Stimulated activated CD8-positive, alpha-beta memory T cell treated with anti-CD3 and anti-CD28 coated beads, Interleukin-2, amount 100 ng/mL, for 1 hour (primary cell): ENCODE measurements around the gene ZBTB17.
A peak's percentile ranks its signal among the peaks of the same experiment; 100 is the strongest.
"Not testable (repeated sequence)": the region's sequence is repeated elsewhere in the genome, so short reads cannot be mapped to it uniquely, and the experiment has no call there.

ENCODE experiments used
- DNase-seq, 2 donors: peaks; one replicate each; pipeline ENCODE4 v3.0.0-alpha.2; 2020; ENCODE audit warnings: low read depth in 2 of 2

Gene ZBTB17

GRCh38 chr1:15935056-15935950, 40.6 kb downstream of the ZBTB17 start:
- DNase-seq, result no peak

DNA sequence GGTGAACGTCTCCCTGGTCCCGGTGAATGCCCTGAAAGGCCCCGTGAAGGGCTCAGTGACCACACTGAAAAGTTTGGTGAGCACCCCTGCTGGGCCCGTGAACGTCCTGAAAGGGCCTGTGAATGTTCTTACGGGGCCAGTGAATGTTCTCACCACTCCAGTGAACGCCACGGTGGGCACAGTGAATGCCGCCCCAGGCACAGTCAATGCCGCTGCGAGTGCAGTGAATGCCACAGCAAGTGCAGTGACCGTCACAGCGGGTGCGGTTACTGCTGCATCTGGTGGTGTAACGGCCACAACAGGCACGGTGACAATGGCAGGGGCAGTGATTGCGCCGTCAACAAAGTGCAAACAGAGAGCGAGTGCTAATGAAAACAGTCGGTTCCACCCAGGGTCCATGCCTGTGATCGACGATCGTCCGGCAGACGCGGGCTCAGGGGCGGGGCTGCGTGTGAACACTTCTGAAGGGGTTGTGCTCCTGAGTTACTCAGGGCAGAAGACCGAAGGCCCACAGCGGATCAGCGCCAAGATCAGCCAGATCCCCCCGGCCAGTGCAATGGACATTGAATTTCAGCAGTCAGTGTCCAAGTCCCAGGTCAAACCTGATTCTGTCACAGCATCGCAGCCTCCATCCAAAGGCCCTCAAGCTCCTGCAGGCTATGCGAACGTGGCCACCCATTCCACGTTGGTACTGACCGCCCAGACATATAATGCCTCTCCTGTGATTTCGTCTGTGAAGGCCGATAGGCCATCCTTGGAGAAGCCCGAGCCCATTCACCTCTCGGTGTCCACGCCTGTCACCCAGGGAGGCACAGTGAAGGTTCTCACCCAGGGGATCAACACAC, 41.5 kb downstream of the ZBTB17 start:
- DNase-seq, result no peak

GRCh38 chr1:15933684-15934083, 42.2 kb downstream of the ZBTB17 start:
- DNase-seq, result no peak

- DNase-seq, result no peak
Measured at GRCh38 chr1:15932612-15933011, 43.3 kb downstream of the ZBTB17 start.

DNA sequence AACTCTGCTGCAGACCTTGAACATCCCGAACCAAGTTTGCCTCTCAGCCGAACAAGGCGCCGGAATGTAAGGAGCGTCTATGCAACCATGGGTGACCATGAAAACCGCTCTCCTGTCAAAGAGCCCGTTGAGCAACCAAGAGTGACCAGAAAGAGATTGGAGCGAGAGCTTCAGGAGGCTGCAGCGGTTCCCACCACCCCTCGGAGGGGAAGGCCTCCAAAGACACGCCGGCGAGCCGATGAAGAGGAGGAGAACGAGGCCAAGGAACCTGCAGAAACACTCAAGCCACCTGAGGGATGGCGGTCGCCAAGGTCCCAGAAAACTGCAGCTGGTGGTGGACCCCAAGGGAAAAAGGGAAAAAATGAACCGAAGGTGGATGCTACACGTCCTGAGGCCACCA, 44.0 kb downstream of the ZBTB17 start:
- DNase-seq, result no peak

- no peak for DNase-seq
Measured at GRCh38 chr1:15931401-15931800, 44.5 kb downstream of the ZBTB17 start.

- DNase-seq, result no peak
Measured at GRCh38 chr1:15928971-15929965, 46.6 kb downstream of the ZBTB17 start.

- not testable (repeated sequence) for DNase-seq
Measured at GRCh38 chr1:15926448-15926847, 49.5 kb downstream of the ZBTB17 start.

DNA sequence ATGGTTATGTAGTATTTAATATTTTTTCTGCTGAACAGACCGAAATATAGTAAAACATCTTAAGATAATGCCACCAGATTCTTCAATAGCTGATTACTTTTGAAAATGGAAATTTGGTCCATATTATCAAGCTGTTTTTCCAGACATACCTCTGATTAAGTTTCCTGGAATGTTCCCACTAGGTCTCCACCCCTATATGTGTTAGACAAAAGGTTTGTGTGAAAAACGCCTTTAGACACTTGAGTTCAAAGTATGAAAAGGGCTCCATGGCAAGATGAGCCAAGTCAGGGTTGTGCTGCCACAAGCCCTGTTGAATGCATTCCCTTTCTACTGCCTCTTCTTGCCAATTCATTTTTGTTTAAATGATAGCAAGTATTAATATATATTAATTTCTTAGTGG, 52.7 kb downstream of the ZBTB17 start:
- no peak for DNase-seq

- DNase-seq, result peak; percentile 16 to 27
Measured at GRCh38 chr1:15918962-15919715, 56.8 kb downstream of the ZBTB17 start.

GRCh38 chr1:15916916-15917315, 59.0 kb downstream of the ZBTB17 start:
- no peak for DNase-seq

- no peak for DNase-seq
Measured at GRCh38 chr1:15916417-15916816, 59.5 kb downstream of the ZBTB17 start.

DNA sequence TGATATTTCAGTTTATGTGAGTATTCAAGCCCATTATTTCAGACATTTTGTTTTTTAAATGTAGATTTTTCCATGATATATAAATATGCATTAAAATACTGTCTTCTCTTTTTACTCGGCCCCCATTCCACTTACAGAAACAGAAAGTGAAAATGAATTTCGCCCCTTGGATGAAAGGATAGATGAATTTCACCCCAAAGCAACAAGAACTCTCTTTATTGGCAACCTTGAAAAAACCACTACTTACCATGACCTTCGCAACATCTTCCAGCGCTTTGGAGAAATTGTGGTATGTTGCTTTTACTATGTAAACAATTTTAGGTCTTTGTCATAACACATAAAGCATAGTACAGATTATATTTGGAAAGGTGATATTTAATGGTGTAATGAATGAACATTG, 59.9 kb downstream of the ZBTB17 start:
- DNase-seq, result no peak

DNA sequence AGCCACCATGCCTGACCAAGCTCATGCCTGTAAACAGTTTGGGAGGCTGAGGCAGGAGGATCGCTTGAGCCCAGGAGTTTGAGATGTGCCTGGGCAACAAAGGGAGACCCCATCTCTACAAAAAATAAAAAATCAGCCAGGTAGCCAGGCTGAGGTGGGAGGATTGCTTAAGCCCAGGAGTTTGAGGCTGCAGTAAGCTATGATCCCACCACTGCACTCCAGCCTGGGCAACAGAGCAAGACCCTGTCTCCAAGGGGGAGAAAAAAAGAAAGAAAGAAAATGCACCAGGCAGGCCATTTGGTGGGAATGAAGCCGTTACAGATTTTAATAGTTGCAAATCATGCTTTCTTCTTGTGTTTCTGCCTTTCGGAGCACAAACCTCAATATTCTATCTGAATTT, 62.3 kb downstream of the ZBTB17 start:
- not testable (repeated sequence) for DNase-seq

- DNase-seq, result no peak
Measured at GRCh38 chr1:15911927-15912326, 64.0 kb downstream of the ZBTB17 start.

DNA sequence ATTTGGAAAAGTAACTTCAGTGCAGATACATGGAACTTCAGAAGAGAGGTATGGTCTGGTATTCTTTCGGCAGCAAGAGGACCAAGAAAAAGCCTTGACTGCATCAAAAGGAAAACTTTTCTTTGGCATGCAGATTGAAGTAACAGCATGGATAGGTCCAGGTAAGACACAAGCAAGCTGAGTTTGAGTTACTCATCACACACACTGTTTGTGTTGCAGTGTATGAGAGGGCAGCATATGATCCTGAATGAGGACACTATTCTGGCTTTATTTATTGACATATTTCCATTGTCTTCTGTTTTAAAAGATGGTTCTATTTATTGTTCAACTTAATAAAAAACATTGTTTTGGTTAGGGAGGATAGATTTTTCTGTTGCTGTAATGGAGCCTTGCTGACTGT, 64.8 kb downstream of the ZBTB17 start:
- DNase-seq, result no peak

GRCh38 chr1:15908597-15908996, 67.3 kb downstream of the ZBTB17 start:
- no peak for DNase-seq

- DNase-seq, result no peak
Measured at GRCh38 chr1:15902882-15903281, 73.0 kb downstream of the ZBTB17 start.

DNA sequence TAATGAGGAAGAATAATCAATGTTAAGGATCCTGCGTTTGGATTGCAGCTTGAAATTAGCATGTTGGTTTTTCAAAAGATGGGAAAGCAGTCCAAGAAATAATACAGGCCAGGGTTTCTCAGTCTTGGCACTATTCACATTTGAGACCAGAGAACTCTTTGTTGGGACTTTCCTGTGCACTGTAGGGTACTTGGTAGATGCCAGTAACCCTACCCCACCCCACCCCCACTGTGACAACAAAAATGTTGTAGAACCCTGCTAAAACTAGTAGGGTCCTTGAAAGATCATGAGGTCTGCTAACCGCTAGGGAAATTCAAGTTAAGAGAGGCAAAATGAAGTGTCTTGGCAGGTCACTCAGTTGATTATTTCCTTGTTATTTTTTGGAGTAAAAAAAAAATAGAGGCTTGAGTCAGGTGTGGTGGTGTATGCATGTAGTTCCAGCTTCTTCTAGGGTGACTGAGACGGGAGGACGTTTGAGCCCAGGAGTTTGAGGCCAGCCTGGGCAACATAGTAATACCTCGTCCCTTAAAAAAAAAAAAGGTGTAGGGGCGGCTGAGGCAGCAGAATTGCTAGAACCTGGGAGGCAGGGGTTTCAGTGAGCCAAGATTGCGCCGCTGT, 75.1 kb downstream of the ZBTB17 start:
- no peak for DNase-seq

DNA sequence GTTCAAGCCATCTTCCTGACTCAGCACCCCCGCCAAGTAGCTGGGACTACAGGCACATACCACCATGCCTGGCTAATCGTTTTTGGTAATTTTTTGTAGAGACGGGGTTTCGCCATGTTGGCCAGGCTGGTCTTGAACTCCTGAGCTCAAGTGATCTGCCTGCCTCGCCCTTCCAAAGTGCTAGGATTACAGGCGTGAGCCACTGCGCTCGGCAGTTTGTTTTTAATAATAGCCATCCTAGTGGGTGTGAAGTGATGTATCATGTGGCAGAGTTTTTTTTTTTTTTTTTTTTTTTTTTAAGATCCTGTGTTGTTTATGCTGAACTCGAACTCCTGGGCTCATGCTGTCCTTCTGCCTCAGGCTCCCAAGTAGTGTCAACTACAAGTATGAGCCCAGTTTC, 76.6 kb downstream of the ZBTB17 start:
- no peak for DNase-seq
